ENCODE measurements around the gene GCGR. TPM values are rescaled to one million over a fixed set of nuclear protein-coding genes. Genes with fewer than 3 reads are reported as not detected.

Gene GCGR
- total RNA-seq, 1 experiment from 2014 or later, result 1.4 TPM

GRCh38 chr17:81824595-81824994, 20.6 kb downstream of the GCGR start:
- H3K4me3 Mint-ChIP-seq, result no peak overlapping the region
- no peak for ATAC-seq
- no peaks in the 10 kb centered on the region for H3K9me3 Mint-ChIP-seq
- H3K27ac Mint-ChIP-seq, result no peak overlapping the region
- H3K36me3 Mint-ChIP-seq, result no peaks in the 10 kb centered on the region
- no peak for TF ChIP-seq PREB (CRISPR knock-in tag; IDR thresholded peaks at IDR 0.05; ENCODE audit: borderline replicate concordance)
- TF ChIP-seq ZNF396 (CRISPR knock-in tag; IDR thresholded peaks at IDR 0.05; ENCODE audit: borderline replicate concordance), result no peak
- POLR2A ChIA-PET, result no interaction called here
- no peak for DNase-seq (ENCODE audit: low spot score)
- H3K4me1 Mint-ChIP-seq, result peaks cover 9% of the 10 kb centered on the region
- CTCF ChIA-PET, result interaction anchor here (1.1 to 2.2 kb wide), 6 partner anchors 9 to 213 kb away, joined by 3 to 7 read pairs (median 4); partner anchors contain the start of gene DCXR
- no peaks in the 10 kb centered on the region for H3K27me3 Mint-ChIP-seq (ENCODE audit: low read depth)

- H3K27me3 Mint-ChIP-seq (ENCODE audit: low read depth), result no peaks in the 10 kb centered on the region
- peak; percentile 29; the same call in 1 of the 2 replicates for ATAC-seq
- H3K4me1 Mint-ChIP-seq, result peaks cover 9% of the 10 kb centered on the region
- H3K9me3 Mint-ChIP-seq, result no peaks in the 10 kb centered on the region
- ChIA-PET CTCF (interaction anchor here (0.6 to 2.2 kb wide), 14 partner anchors 10 to 212 kb away, joined by 3 to 7 read pairs (median 3); partner anchors contain the start of genes CENPX, DCXR and NOTUM), POLR2A (interaction anchor here (1.1 kb wide), 1 partner anchor 15 kb away, joined by 3 read pairs; no protein-coding TSS in a partner anchor)
- H3K4me3 Mint-ChIP-seq, result no peak overlapping the region
- peak; percentile 45 for DNase-seq (ENCODE audit: low spot score)
- H3K27ac Mint-ChIP-seq, result peak overlapping the region; percentile 71
- H3K36me3 Mint-ChIP-seq, result no peaks in the 10 kb centered on the region
- peak; percentile 86 for TF ChIP-seq ZNF423 (CRISPR knock-in tag; IDR thresholded peaks at IDR 0.05)
- TF ChIP-seq MLX (CRISPR knock-in tag; IDR thresholded peaks at IDR 0.05), result no peak
These were observed 22.0 kb downstream of the GCGR start for GRCh38 chr17:81825841-81826466.

- TF ChIP-seq IRF2 (CRISPR knock-in tag; IDR thresholded peaks at IDR 0.05; ENCODE audit: borderline replicate concordance, low read depth) (no peak), NR3C1 (CRISPR knock-in tag; conservative IDR thresholded peaks at IDR 0.05; ENCODE audit: low read depth) (no peak), CTCF (IDR thresholded peaks at IDR 0.05) (no peak), FOXP4 (CRISPR knock-in tag; IDR thresholded peaks at IDR 0.05) (no peak), ZNF532 (CRISPR knock-in tag; IDR thresholded peaks at IDR 0.05; ENCODE audit: borderline replicate concordance) (no peak), NFATC4 (CRISPR knock-in tag; IDR thresholded peaks at IDR 0.05) (no peak), CREB1 (CRISPR knock-in tag; IDR thresholded peaks at IDR 0.05) (no peak), ZNF423 (CRISPR knock-in tag; IDR thresholded peaks at IDR 0.05) (no peak), MAX (CRISPR knock-in tag; IDR thresholded peaks at IDR 0.05) (no peak)
- CTCF ChIA-PET, result interaction anchor here (0.7 to 2.1 kb wide), 5 partner anchors 12 to 117 kb away, joined by 3 to 6 read pairs (median 3); no protein-coding TSS in a partner anchor
- Mint-ChIP-seq H3K36me3 (no peaks in the 10 kb centered on the region), H3K4me3 (no peak overlapping the region), H3K27ac (peak overlapping the region; percentile 69), H3K4me1 (peaks cover 17% of the 10 kb centered on the region), H3K27me3 (ENCODE audit: low read depth) (no peaks in the 10 kb centered on the region), H3K9me3 (no peaks in the 10 kb centered on the region)
- DNase-seq (ENCODE audit: low spot score) (no peak), ATAC-seq (no peak)
- POLR2A ChIA-PET, result no interaction called here
These were observed 24.7 kb downstream of the GCGR start for GRCh38 chr17:81828656-81829055.

Measured in WTC11 (cell line).